GM23338 (cell line): ENCODE results near the gene CHD5. TPM values are rescaled to one million over a fixed set of nuclear protein-coding genes. Genes with fewer than 3 reads are reported as not detected.

ENCODE experiments used
- ATAC-seq: fragments of 200-7000 bp; cut with Tn5 transposase; 3 replicates; pipeline ENCODE4 v1.9.1; 2020
- DNase-seq: peaks from one replicate; pipeline ENCODE4 v3.0.0-alpha.2; 2015; ENCODE audit warnings: low spot score
- H2AFZ ChIP-seq: fragments of 200-600 bp; sonication (generic); 2 replicates; pipeline ENCODE4 v1.8.0; 2016; ENCODE audit warnings: antibody characterized with exemption, mild to moderate bottlenecking, moderate library complexity
- H3F3A ChIP-seq: fragments of 200-600 bp; sonication (generic); replicated peaks from 2 replicates; pipeline ENCODE4 v1.8.0; 2017; ENCODE audit warnings: antibody characterized with exemption, mixed run types, low read depth
- H3K27ac ChIP-seq: fragments of 200-600 bp; sonication (generic); 2 replicates; pipeline ENCODE4 v1.6.1; 2016; ENCODE audit warnings: low read depth
- H3K27me3 ChIP-seq: fragments of 200-600 bp; sonication (generic); 2 replicates; pipeline ENCODE4 v1.8.0; 2016; ENCODE audit warnings: mild to moderate bottlenecking, mixed run types, moderate library complexity; ENCODE audit not compliant: insufficient read depth
- H3K36me3 ChIP-seq: fragments of 200-600 bp; sonication (generic); 2 replicates; pipeline ENCODE4 v1.8.0; 2016; ENCODE audit warnings: mild to moderate bottlenecking; ENCODE audit not compliant: insufficient read depth
- H3K4me1 ChIP-seq: fragments of 200-600 bp; sonication (generic); 2 replicates; pipeline ENCODE4 v1.8.0; 2016; ENCODE audit warnings: mild to moderate bottlenecking, moderate library complexity; ENCODE audit not compliant: insufficient read depth
- H3K4me2 ChIP-seq: fragments of 200-600 bp; sonication (generic); 2 replicates; pipeline ENCODE4 v1.7.1; 2017; ENCODE audit warnings: mixed run types
- H3K4me3 ChIP-seq: fragments of 200-600 bp; sonication (generic); 2 replicates; pipeline ENCODE4 v1.6.1; 2016; ENCODE audit warnings: mixed run types
- H3K79me2 ChIP-seq: fragments of 200-600 bp; sonication (generic); replicated peaks from 2 replicates; pipeline ENCODE4 v1.8.0; 2017; ENCODE audit warnings: mild to moderate bottlenecking; ENCODE audit not compliant: insufficient read depth
- H3K9me2 ChIP-seq: fragments of 200-600 bp; sonication (generic); 2 replicates; pipeline ENCODE4 v1.8.0; 2017; ENCODE audit not compliant: insufficient read depth
- H4K20me1 ChIP-seq: fragments of 200-600 bp; sonication (generic); replicated peaks from 2 replicates; pipeline ENCODE4 v1.8.0; 2017; ENCODE audit warnings: mild to moderate bottlenecking; ENCODE audit not compliant: insufficient read depth
- H3K27ac Mint-ChIP-seq: 2 replicates; pipeline ENCODE4 v1.8.0; 2020; ENCODE audit warnings: inconsistent platforms, mild to moderate bottlenecking, moderate library complexity, mixed read lengths
- H3K27me3 Mint-ChIP-seq: 3 replicates; pipeline ENCODE4 v1.8.0; 2022; ENCODE audit warnings: low read depth, mild to moderate bottlenecking, moderate library complexity, mixed read lengths, inconsistent platforms; ENCODE audit not compliant: insufficient read depth, poor library complexity
- H3K36me3 Mint-ChIP-seq: 3 replicates; pipeline ENCODE4 v1.8.0; 2021; ENCODE audit warnings: low read depth, mild to moderate bottlenecking, inconsistent platforms, moderate library complexity, mixed read lengths
- H3K4me1 Mint-ChIP-seq: 3 replicates; pipeline ENCODE4 v1.8.0; 2020; ENCODE audit warnings: mild to moderate bottlenecking, inconsistent platforms, mixed read lengths
- H3K4me3 Mint-ChIP-seq: 3 replicates; pipeline ENCODE4 v1.8.0; 2021; ENCODE audit warnings: moderate library complexity, mild to moderate bottlenecking, inconsistent platforms, mixed read lengths
- H3K9me3 Mint-ChIP-seq: 3 replicates; pipeline ENCODE4 v1.8.0; 2020; ENCODE audit warnings: moderate library complexity, mild to moderate bottlenecking, inconsistent platforms, mixed read lengths
- CREB1 ChIP-seq: fragments of 250-450 bp; sonication (Bioruptor Pico); IDR thresholded peaks from 2 replicates; pipeline ENCODE4 v1.5.0; 2020; ENCODE audit warnings: low read depth, mild to moderate bottlenecking, moderate library complexity
- ETS1 ChIP-seq: IDR thresholded peaks from 2 replicates; pipeline ENCODE4 v1.6.1; 2016; ENCODE audit warnings: antibody characterized with exemption
- EZH2phosphoT487 ChIP-seq: fragments of 200-600 bp; sonication (generic); IDR thresholded peaks from one replicate; pipeline ENCODE4 v1.8.1; 2018; ENCODE audit warnings: antibody characterized with exemption; ENCODE audit not compliant: unreplicated experiment
- JUNB ChIP-seq: IDR thresholded peaks from one replicate; pipeline ENCODE4 v1.6.1; 2016; ENCODE audit warnings: antibody characterized with exemption; ENCODE audit not compliant: unreplicated experiment
- POLR2AphosphoS5 ChIP-seq: IDR thresholded peaks from 2 replicates; pipeline ENCODE4 v1.6.1; 2016; ENCODE audit warnings: antibody characterized with exemption, low read depth
- ZNF331 ChIP-seq: fragments of 250-450 bp; sonication (Bioruptor Pico); IDR thresholded peaks from 2 replicates; pipeline ENCODE4 v1.5.0; 2020; ENCODE audit warnings: low read depth, mild to moderate bottlenecking, moderate library complexity
- ZNF462 ChIP-seq: fragments of 250-450 bp; sonication (Bioruptor Pico); IDR thresholded peaks from 2 replicates; pipeline ENCODE4 v1.5.0; 2020; ENCODE audit warnings: mild to moderate bottlenecking, moderate library complexity
- polyA plus RNA-seq: library from polyadenylated mRNA; unstranded; fragments of >200 nt; fragmentation: Nextera tagmentation; extraction: Ambion mirVana; gene quantifications from 2 replicates; pipeline ENCODE4 v1.2.1, GENCODE V29; 2016
- total RNA-seq: library from RNA; depleted of rRNA; stranded (reverse); fragments of >200 nt; shearing (Covaris generic); gene quantifications from 2 replicates; pipeline ENCODE4 v1.2.3, GENCODE V29; 2014
- TF ChIP-seq, protein P1 (sequence below), 2 experiments: fragments of 200-600 bp in 1 of 2; sonication (generic) in 1 of 2; conservative IDR thresholded peaks; 2 replicates each; pipeline versions ENCODE4 v1.5.1 to v1.6.1; 2016 to 2017; ENCODE audit warnings: antibody characterized with exemption in 2 of 2, low read depth in 2 of 2, mild to moderate bottlenecking in 2 of 2, moderate library complexity in 1 of 2

CHD5 gene
- total and polyA plus RNA-seq, 2 experiments from 2014 or later: 0.32 to 1.0 TPM

- no peak for TF ChIP-seq ZNF462 (CRISPR knock-in tag)
- TF ChIP-seq CREB1 (CRISPR knock-in tag): no peak
- TF ChIP-seq JUNB: no peak
- TF ChIP-seq, protein P1, sequence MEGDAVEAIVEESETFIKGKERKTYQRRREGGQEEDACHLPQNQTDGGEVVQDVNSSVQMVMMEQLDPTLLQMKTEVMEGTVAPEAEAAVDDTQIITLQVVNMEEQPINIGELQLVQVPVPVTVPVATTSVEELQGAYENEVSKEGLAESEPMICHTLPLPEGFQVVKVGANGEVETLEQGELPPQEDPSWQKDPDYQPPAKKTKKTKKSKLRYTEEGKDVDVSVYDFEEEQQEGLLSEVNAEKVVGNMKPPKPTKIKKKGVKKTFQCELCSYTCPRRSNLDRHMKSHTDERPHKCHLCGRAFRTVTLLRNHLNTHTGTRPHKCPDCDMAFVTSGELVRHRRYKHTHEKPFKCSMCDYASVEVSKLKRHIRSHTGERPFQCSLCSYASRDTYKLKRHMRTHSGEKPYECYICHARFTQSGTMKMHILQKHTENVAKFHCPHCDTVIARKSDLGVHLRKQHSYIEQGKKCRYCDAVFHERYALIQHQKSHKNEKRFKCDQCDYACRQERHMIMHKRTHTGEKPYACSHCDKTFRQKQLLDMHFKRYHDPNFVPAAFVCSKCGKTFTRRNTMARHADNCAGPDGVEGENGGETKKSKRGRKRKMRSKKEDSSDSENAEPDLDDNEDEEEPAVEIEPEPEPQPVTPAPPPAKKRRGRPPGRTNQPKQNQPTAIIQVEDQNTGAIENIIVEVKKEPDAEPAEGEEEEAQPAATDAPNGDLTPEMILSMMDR (conservative IDR thresholded peaks at IDR 0.05; ENCODE audit: low read depth in 2 of 2): no peak
- TF ChIP-seq EZH2phosphoT487: no peak
- no peak for TF ChIP-seq ZNF331 (CRISPR knock-in tag)
Observed at GRCh38 chr1:6188466-6188865, 8.3 kb upstream of the CHD5 start (continued).

DNA sequence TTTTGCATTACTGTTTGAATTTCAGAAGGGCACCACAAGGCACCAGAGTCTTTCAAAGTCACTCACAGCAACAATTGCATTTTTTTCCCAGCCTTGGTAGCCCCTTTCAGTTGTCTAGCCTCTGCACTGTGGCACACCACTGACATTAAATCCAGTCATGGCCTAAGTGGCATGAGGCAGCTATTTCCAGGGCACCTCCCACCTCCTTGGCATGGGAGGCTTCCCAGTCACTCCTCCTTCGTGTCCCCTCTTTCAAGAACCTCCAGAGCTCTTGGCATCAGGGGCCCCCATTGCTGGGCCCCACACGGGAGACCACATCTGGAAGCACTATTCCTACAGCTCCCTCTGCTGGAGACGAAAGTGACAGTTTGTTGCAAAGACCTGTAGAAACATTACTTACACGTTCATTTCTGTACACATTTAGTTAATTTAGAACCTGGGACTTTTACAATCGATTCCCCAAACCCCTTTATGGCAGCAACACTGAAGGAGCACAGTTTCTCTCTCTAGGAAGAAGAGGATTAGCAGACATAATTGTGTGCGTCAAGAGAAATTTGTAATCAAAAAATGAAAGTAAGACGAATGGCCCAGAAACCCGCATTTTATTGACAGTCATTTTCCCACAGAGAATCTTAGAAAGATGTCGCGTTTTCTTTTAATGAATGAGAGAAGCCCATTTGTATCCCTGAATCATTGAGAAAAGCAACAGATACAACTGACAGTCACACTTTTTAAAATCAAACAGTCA is 5.7 kb upstream of the CHD5 start:
- H4K20me1 ChIP-seq: peaks cover 57% of the 10 kb centered on the region
- H3K9me2 ChIP-seq: no peaks in the 10 kb centered on the region
- TF ChIP-seq POLR2AphosphoS5: peak; percentile 12; the same call in 1 of the 2 replicates
- TF ChIP-seq ETS1: no peak

More for the DNA sequence above, 5.7 kb upstream of the CHD5 start:
- Histone ChIP-seq H3K27me3 (peaks cover 24% of the 10 kb centered on the region), H2AFZ (no peak overlapping the region), H3K27ac (peak overlapping the region; percentile 74), H3K4me1 (peaks cover 45% of the 10 kb centered on the region), H3K79me2 (peaks cover 47% of the 10 kb centered on the region), H3K4me3 (peak overlapping the region; percentile 35; the same call in 1 of the 2 replicates), H3F3A (peaks cover 71% of the 10 kb centered on the region), H3K36me3 (peaks cover 35% of the 10 kb centered on the region), H3K4me2 (peak overlapping the region; percentile 49)
- Mint-ChIP-seq H3K27ac (no peak overlapping the region), H3K4me3 (0 out of 3 replicates have a peak overlapping the region, but pooled peaks have one; percentile 21), H3K27me3 (peaks cover 26% of the 10 kb centered on the region), H3K9me3 (no peaks in the 10 kb centered on the region), H3K4me1 (peaks cover 54% of the 10 kb centered on the region), H3K36me3 (peaks cover 64% of the 10 kb centered on the region)
- peak; percentile 5; the same call in 2 of the 3 replicates for ATAC-seq
- peak; percentile 80 for DNase-seq
